ENCODE results near the gene MAS1.

GRCh38 chr6:159919011-159919511 is 28.3 kb downstream of the MAS1 start:
- TF ChIP-seq ZNF12 (CRISPR knock-in tag; IDR thresholded peaks at IDR 0.05) (no peak), PHF8 (IDR thresholded peaks at IDR 0.05; ENCODE audit: borderline replicate concordance, low read length) (no peak)

All from K562 (cell line).